PC-3 (cell line): ENCODE measurements around the gene INAVA. TPM values are rescaled to one million over a fixed set of nuclear protein-coding genes. Genes with fewer than 3 reads are reported as not detected.
A peak's percentile ranks its signal among the peaks of the same experiment; 100 is the strongest.

ENCODE experiments used
- ATAC-seq: fragments of 200-7000 bp; cut with Tn5 transposase; 2 replicates; pipeline ENCODE4 v1.9.1; 2020; ENCODE audit warnings: mild to moderate bottlenecking, moderate library complexity
- BruUV-seq: library from RNA; stranded (reverse); fragments of 400-500 nt; replicated peaks from 2 replicates; lab custom pipeline; 2021; lab: Mats Ljungman, UMichigan
- CTCF ChIA-PET: fragments of 300-600 bp; sonication (Branson Sonifier 250); formaldehyde crosslinking; loops from one replicate; lab custom pipeline; 2022; ENCODE audit warnings: antibody characterized with exemption; lab: Charles Lee
- POLR2A ChIA-PET: fragments of 300-600 bp; sonication (Branson Sonifier 250); formaldehyde crosslinking; loops from one replicate; lab custom pipeline; 2022; ENCODE audit warnings: antibody characterized with exemption; ENCODE audit not compliant: unreplicated experiment; lab: Charles Lee
- DNase-seq: peaks from one replicate; pipeline ENCODE4 v3.0.0-alpha.2; 2015
- H2AFZ ChIP-seq: fragments of 300-600 bp; sonication (generic); 2 replicates; pipeline ENCODE4 v1.6.0; 2016; ENCODE audit warnings: antibody characterized with exemption, low read length
- H3F3A ChIP-seq: fragments of 300-600 bp; sonication (generic); one replicate; pipeline ENCODE4 v1.6.0; 2017; ENCODE audit warnings: antibody characterized with exemption, low read length, control low read depth, mild to moderate bottlenecking; ENCODE audit not compliant: unreplicated experiment
- H3K27ac ChIP-seq: fragments of 300-600 bp; sonication (generic); 2 replicates; pipeline ENCODE4 v1.5.1; 2016; ENCODE audit warnings: mild to moderate bottlenecking, low read length
- H3K27me3 ChIP-seq: fragments of 300-600 bp; sonication (generic); 2 replicates; pipeline ENCODE4 v1.6.1; 2016; ENCODE audit warnings: low read length, mixed read lengths
- H3K36me3 ChIP-seq: fragments of 300-600 bp; sonication (generic); 2 replicates; pipeline ENCODE4 v1.6.1; 2016; ENCODE audit warnings: low read depth, mixed run types, low read length, mixed read lengths
- H3K4me1 ChIP-seq: fragments of 300-600 bp; sonication (generic); 2 replicates; pipeline ENCODE4 v1.5.1; 2016; ENCODE audit warnings: low read length; ENCODE audit not compliant: insufficient read depth
- H3K4me2 ChIP-seq: fragments of 300-600 bp; sonication (generic); 2 replicates; pipeline ENCODE4 v1.6.0; 2016; ENCODE audit warnings: low read length
- H3K4me3 ChIP-seq: fragments of 300-600 bp; sonication (generic); 2 replicates; pipeline ENCODE4 v1.5.1; 2016; ENCODE audit warnings: mild to moderate bottlenecking, low read length, mixed read lengths
- H3K79me2 ChIP-seq: fragments of 300-600 bp; sonication (generic); 2 replicates; pipeline ENCODE4 v1.6.1; 2017; ENCODE audit warnings: low read length, mixed read lengths
- H3K9ac ChIP-seq: fragments of 300-600 bp; sonication (generic); 2 replicates; pipeline ENCODE4 v1.6.0; 2016; ENCODE audit warnings: mild to moderate bottlenecking, low read length
- H3K9me2 ChIP-seq: fragments of 300-600 bp; sonication (generic); replicated peaks from 2 replicates; pipeline ENCODE4 v1.6.1; 2016; ENCODE audit warnings: mixed run types, low read length, mixed read lengths
- H3K9me3 ChIP-seq: fragments of 300-600 bp; sonication (generic); 2 replicates; pipeline ENCODE4 v1.6.1; 2016; ENCODE audit warnings: low read length, mixed read lengths
- H4K20me1 ChIP-seq: fragments of 300-600 bp; sonication (generic); 2 replicates; pipeline ENCODE4 v1.6.1; 2016; ENCODE audit warnings: low read length, mixed read lengths
- EZH2 ChIP-seq: fragments of 300-600 bp; sonication (generic); IDR thresholded peaks from one replicate; pipeline ENCODE4 v1.6.1; 2017; ENCODE audit warnings: antibody characterized with exemption, mild to moderate bottlenecking, low read length; ENCODE audit not compliant: unreplicated experiment
- EZH2phosphoT487 ChIP-seq: fragments of 300-600 bp; sonication (generic); IDR thresholded peaks from 2 replicates; pipeline ENCODE4 v1.6.1; 2018; ENCODE audit warnings: mild to moderate bottlenecking, antibody characterized with exemption, low read length, borderline replicate concordance
- intact Hi-C: fragments of 100-400 bp; cut with micrococcal nuclease; formaldehyde crosslinking; loops from 2 replicates; pipeline ENCODE4 v1.9.0; 2023
- total RNA-seq: library from RNA; depleted of rRNA; stranded (reverse); fragments of >200 nt; gene quantifications from 2 replicates; pipeline ENCODE4 v1.2.3, GENCODE V29; 2014
- TF ChIP-seq, protein P1 (sequence below): fragments of 300-600 bp; sonication (generic); conservative IDR thresholded peaks from 2 replicates; pipeline ENCODE4 v1.5.1; 2017; ENCODE audit warnings: antibody characterized with exemption, low read depth, mild to moderate bottlenecking, low read length

The INAVA gene
- total RNA-seq, 1 experiment from 2014 or later, result 102 TPM

- ATAC-seq, result no peak
- ChIA-PET POLR2A (no interaction called here), CTCF (interaction anchor here (0.6 kb wide), 1 partner anchor 241 kb away, joined by 6 read pairs; no protein-coding TSS in a partner anchor)
- Histone ChIP-seq H3K27me3 (peaks cover 64% of the 10 kb centered on the region), H3K27ac (no peak overlapping the region), H3K4me2 (no peak overlapping the region), H3K9me2 (no peaks in the 10 kb centered on the region), H4K20me1 (no peaks in the 10 kb centered on the region), H3K9me3 (no peaks in the 10 kb centered on the region), H3K79me2 (no peaks in the 10 kb centered on the region), H3K9ac (no peak overlapping the region), H3K4me3 (no peak overlapping the region), H3K36me3 (no peaks in the 10 kb centered on the region), H3F3A (no peaks in the 10 kb centered on the region), H2AFZ (no peak overlapping the region), H3K4me1 (no peaks in the 10 kb centered on the region)
- DNase-seq, result no peak
- no peak for TF ChIP-seq EZH2phosphoT487
- TF ChIP-seq, protein P1, sequence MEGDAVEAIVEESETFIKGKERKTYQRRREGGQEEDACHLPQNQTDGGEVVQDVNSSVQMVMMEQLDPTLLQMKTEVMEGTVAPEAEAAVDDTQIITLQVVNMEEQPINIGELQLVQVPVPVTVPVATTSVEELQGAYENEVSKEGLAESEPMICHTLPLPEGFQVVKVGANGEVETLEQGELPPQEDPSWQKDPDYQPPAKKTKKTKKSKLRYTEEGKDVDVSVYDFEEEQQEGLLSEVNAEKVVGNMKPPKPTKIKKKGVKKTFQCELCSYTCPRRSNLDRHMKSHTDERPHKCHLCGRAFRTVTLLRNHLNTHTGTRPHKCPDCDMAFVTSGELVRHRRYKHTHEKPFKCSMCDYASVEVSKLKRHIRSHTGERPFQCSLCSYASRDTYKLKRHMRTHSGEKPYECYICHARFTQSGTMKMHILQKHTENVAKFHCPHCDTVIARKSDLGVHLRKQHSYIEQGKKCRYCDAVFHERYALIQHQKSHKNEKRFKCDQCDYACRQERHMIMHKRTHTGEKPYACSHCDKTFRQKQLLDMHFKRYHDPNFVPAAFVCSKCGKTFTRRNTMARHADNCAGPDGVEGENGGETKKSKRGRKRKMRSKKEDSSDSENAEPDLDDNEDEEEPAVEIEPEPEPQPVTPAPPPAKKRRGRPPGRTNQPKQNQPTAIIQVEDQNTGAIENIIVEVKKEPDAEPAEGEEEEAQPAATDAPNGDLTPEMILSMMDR, result no peak
- TF ChIP-seq EZH2, result no peak
- no TSS peak for BruUV-seq
- intact Hi-C loops, result no loop called here
These were observed 17.7 kb upstream of the INAVA start for GRCh38 chr1:200877010-200877409.

GRCh38 chr1:200877839-200878551 lies 16.7 kb upstream of the INAVA start:
- intact Hi-C loops, result no loop called here
- ATAC-seq (0 out of 2 replicates have a peak, but pooled peaks have one; percentile 10), DNase-seq (no peak)
- H4K20me1 ChIP-seq, result no peaks in the 10 kb centered on the region
- no peak overlapping the region for H3K4me2 ChIP-seq
- CTCF ChIA-PET, result interaction anchor here (0.7 kb wide), 1 partner anchor 10 kb away, joined by 3 read pairs; no protein-coding TSS in a partner anchor
- H3K27me3 ChIP-seq, result peaks cover 62% of the 10 kb centered on the region
- H3K27ac ChIP-seq, result no peak overlapping the region
- no peaks in the 10 kb centered on the region for H3F3A ChIP-seq
- BruUV-seq, result no TSS peak
- H3K9me2 ChIP-seq, result no peaks in the 10 kb centered on the region
- H3K79me2 ChIP-seq, result no peaks in the 10 kb centered on the region
- no peaks in the 10 kb centered on the region for H3K9me3 ChIP-seq
- no peak overlapping the region for H3K9ac ChIP-seq
- TF ChIP-seq, protein P1, result no peak
- no peaks in the 10 kb centered on the region for H3K36me3 ChIP-seq
- no peak overlapping the region for H3K4me3 ChIP-seq
- POLR2A ChIA-PET, result interaction anchor here (0.5 kb wide), 1 partner anchor 10 kb away, joined by 4 read pairs; no protein-coding TSS in a partner anchor
- no peaks in the 10 kb centered on the region for H3K4me1 ChIP-seq
- H2AFZ ChIP-seq, result no peak overlapping the region

- H4K20me1 ChIP-seq, result no peaks in the 10 kb centered on the region
- no peaks in the 10 kb centered on the region for H3K4me1 ChIP-seq
- H3K79me2 ChIP-seq, result no peaks in the 10 kb centered on the region
- no TSS peak for BruUV-seq
- H3K36me3 ChIP-seq, result no peaks in the 10 kb centered on the region
- no peak overlapping the region for H3K4me2 ChIP-seq
- no peaks in the 10 kb centered on the region for H3F3A ChIP-seq
- H3K9me2 ChIP-seq, result no peaks in the 10 kb centered on the region
- intact Hi-C loops, result no loop called here
- ChIA-PET CTCF (interaction anchor here (0.7 to 1.0 kb wide), 3 partner anchors 10 to 88 kb away, joined by 3 to 15 read pairs (median 3); no protein-coding TSS in a partner anchor), POLR2A (no interaction called here)
- H3K9me3 ChIP-seq, result no peaks in the 10 kb centered on the region
- DNase-seq (no peak), ATAC-seq (no peak)
- TF ChIP-seq EZH2 (no peak), EZH2phosphoT487 (no peak)
- TF ChIP-seq, protein P1, result no peak
- no peak overlapping the region for H3K27ac ChIP-seq
- no peak overlapping the region for H2AFZ ChIP-seq
- no peak overlapping the region for H3K9ac ChIP-seq
- H3K27me3 ChIP-seq, result peaks cover 55% of the 10 kb centered on the region
- no peak overlapping the region for H3K4me3 ChIP-seq
These were observed 14.5 kb upstream of the INAVA start for GRCh38 chr1:200880212-200880611.
